ENCODE results near the gene OPCML. TPM values are rescaled to one million over a fixed set of nuclear protein-coding genes. Genes with fewer than 3 reads are reported as not detected.

Gene OPCML
- total RNA-seq, 2 experiments from 2014 or later = not detected

GRCh38 chr11:132588366-132588765, 943.9 kb downstream of the OPCML start:
- DNase-seq = no peak
- H3K4me1 Mint-ChIP-seq = no peaks in the 10 kb centered on the region
- no peaks in the 10 kb centered on the region for H3K27me3 Mint-ChIP-seq
- CTCF ChIA-PET = no interaction called here
- POLR2A ChIA-PET = no interaction called here
- no peaks in the 10 kb centered on the region for H3K9me3 Mint-ChIP-seq
- no peak overlapping the region for H3K27ac Mint-ChIP-seq
- no peak overlapping the region for H3K4me3 Mint-ChIP-seq
- H3K36me3 Mint-ChIP-seq (ENCODE audit: low read depth) = no peaks in the 10 kb centered on the region

DNA sequence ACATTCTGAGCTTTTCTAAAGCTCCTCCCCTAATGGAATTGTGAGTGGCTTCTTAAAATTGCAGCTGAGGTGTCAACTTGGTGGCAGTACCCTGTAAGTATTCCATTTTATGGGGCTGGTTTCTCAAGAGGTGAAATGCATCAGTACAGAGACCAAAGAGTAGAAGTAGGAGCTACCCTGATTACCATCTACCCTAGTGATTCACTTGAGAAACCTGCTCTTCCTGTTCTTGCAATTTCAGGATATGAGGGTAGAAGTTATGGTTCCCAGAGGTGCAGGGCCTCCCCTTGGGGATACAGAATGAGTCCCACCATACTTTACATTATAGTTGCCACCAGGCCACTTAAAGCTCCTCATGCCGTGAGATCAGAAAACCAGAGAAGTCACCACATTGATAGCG, 944.6 kb downstream of the OPCML start:
- no peaks in the 10 kb centered on the region for H3K9me3 Mint-ChIP-seq
- no peaks in the 10 kb centered on the region for H3K4me1 Mint-ChIP-seq
- DNase-seq = no peak
- ChIA-PET POLR2A (no interaction called here), CTCF (no interaction called here)
- H3K27ac Mint-ChIP-seq = no peak overlapping the region
- H3K4me3 Mint-ChIP-seq = no peak overlapping the region
- no peaks in the 10 kb centered on the region for H3K36me3 Mint-ChIP-seq (ENCODE audit: low read depth)
- no peaks in the 10 kb centered on the region for H3K27me3 Mint-ChIP-seq

DNA sequence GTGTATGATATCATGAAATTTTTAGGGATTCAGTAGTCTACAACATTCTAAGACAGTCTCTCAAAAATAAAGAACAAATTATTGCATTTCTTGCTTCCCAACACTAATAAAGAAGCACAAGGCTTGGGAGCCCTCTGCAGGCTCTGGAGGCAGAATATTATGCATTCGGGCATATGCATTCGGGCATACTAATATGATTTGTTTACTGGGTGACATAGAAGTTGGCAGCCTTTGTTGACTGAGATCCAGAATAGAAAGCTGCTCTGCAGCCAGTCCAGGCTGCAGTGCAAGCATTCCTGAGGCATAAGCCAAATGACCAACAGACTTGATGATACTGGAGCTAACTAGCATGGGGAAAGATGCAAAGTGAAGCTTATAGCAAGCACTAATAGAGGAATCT, 945.5 kb downstream of the OPCML start:
- ChIA-PET CTCF (no interaction called here), POLR2A (no interaction called here)
- no peaks in the 10 kb centered on the region for H3K9me3 Mint-ChIP-seq
- no peaks in the 10 kb centered on the region for H3K36me3 Mint-ChIP-seq (ENCODE audit: low read depth)
- H3K4me1 Mint-ChIP-seq = no peaks in the 10 kb centered on the region
- no peak overlapping the region for H3K27ac Mint-ChIP-seq
- H3K27me3 Mint-ChIP-seq = no peaks in the 10 kb centered on the region
- DNase-seq = no peak
- no peak overlapping the region for H3K4me3 Mint-ChIP-seq

GRCh38 chr11:132579634-132580327, 952.5 kb downstream of the OPCML start:
- CTCF ChIA-PET = interaction anchor here (0.8 kb wide), 1 partner anchor 295 kb away, joined by 4 read pairs; no protein-coding TSS in a partner anchor
- H3K4me1 Mint-ChIP-seq = no peaks in the 10 kb centered on the region
- POLR2A ChIA-PET = no interaction called here
- DNase-seq = no peak
- no peaks in the 10 kb centered on the region for H3K27me3 Mint-ChIP-seq
- no peaks in the 10 kb centered on the region for H3K36me3 Mint-ChIP-seq (ENCODE audit: low read depth)
- H3K27ac Mint-ChIP-seq = no peak overlapping the region
- H3K9me3 Mint-ChIP-seq = no peaks in the 10 kb centered on the region
- no peak overlapping the region for H3K4me3 Mint-ChIP-seq

DNA sequence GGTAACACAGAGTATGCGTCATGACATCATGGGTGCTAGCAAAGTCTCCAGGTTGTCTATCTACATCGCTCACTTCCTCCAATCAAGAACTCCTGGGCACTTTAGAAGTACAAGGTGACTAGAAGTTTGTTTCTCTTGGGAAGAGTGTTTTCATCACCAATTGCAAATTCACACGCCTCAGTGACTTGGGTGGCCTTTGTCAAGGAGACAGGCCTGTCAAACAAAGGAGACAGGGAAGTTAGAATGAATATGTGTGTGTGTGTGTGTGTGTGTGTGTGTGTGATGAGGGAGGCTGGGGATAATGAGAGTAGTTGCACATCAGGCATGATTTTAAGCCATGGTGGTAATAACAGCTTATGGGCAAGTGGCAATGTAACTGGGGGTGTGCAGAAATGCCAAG, 953.2 kb downstream of the OPCML start:
- H3K4me3 Mint-ChIP-seq = no peak overlapping the region
- ChIA-PET POLR2A (no interaction called here), CTCF (interaction anchor here (0.8 kb wide), 1 partner anchor 296 kb away, joined by 4 read pairs; no protein-coding TSS in a partner anchor)
- no peak overlapping the region for H3K27ac Mint-ChIP-seq
- no peaks in the 10 kb centered on the region for H3K27me3 Mint-ChIP-seq
- H3K9me3 Mint-ChIP-seq = no peaks in the 10 kb centered on the region
- DNase-seq = no peak
- H3K36me3 Mint-ChIP-seq (ENCODE audit: low read depth) = no peaks in the 10 kb centered on the region
- no peaks in the 10 kb centered on the region for H3K4me1 Mint-ChIP-seq

- ChIA-PET CTCF (no interaction called here), POLR2A (no interaction called here)
- Mint-ChIP-seq H3K27ac (no peak overlapping the region), H3K27me3 (no peaks in the 10 kb centered on the region), H3K4me1 (no peaks in the 10 kb centered on the region), H3K9me3 (no peaks in the 10 kb centered on the region), H3K36me3 (ENCODE audit: low read depth) (no peaks in the 10 kb centered on the region), H3K4me3 (no peak overlapping the region)
- no peak for DNase-seq
Measured at GRCh38 chr11:132578580-132578979, 953.7 kb downstream of the OPCML start.

GRCh38 chr11:132576706-132577105, 955.6 kb downstream of the OPCML start:
- ChIA-PET CTCF (no interaction called here), POLR2A (no interaction called here)
- Mint-ChIP-seq H3K36me3 (ENCODE audit: low read depth) (no peaks in the 10 kb centered on the region), H3K27me3 (no peaks in the 10 kb centered on the region), H3K27ac (no peak overlapping the region), H3K4me3 (no peak overlapping the region), H3K4me1 (no peaks in the 10 kb centered on the region), H3K9me3 (no peaks in the 10 kb centered on the region)
- DNase-seq = no peak

DNA sequence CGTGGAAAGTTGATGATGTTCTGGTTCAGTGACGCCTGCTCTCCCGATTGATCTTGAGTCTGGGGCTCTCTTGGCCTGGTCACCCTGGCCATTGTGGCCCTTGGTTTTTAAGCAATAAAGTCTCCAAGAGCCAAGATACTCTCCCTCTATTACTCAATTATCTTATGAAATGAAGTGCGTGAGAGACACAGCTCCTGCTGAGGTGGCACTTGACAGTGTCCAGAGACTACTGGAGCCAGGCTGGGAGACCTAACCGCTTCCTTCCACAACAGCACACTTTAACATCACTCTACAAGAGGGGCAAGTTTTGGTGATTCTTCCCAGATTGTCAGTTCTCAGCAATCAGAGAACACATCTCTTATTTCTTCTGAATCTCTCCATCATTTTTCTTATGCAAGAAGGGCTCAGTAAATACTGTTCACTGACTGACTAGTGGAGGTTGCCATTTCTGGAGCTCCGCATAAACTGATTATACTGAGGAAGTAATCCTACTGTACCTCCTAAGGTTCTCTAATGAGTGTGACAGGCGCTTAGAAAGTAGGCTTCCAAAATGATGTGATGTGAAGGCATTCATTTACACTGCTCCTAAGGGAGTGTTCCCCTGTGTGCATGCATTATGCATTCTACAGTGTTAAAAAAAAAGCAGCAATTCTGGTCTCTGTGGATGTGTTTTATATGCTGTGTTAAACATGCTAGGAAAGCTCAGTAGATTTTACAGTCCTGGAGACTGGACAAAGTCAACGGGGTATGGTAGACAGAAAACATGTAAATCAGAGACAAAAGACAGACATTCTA, 968.0 kb downstream of the OPCML start:
- POLR2A ChIA-PET = no interaction called here
- Mint-ChIP-seq H3K4me3 (no peak overlapping the region), H3K9me3 (peaks cover 4% of the 10 kb centered on the region), H3K4me1 (no peaks in the 10 kb centered on the region), H3K27ac (no peak overlapping the region), H3K27me3 (no peaks in the 10 kb centered on the region), H3K36me3 (ENCODE audit: low read depth) (no peaks in the 10 kb centered on the region)
- DNase-seq = no peak
- CTCF ChIA-PET = no interaction called here

- no peaks in the 10 kb centered on the region for H3K4me1 Mint-ChIP-seq
- DNase-seq = no peak
- no peaks in the 10 kb centered on the region for H3K27me3 Mint-ChIP-seq
- peaks cover 7% of the 10 kb centered on the region for H3K9me3 Mint-ChIP-seq
- H3K27ac Mint-ChIP-seq = no peak overlapping the region
- CTCF ChIA-PET = no interaction called here
- no peak overlapping the region for H3K4me3 Mint-ChIP-seq
- POLR2A ChIA-PET = no interaction called here
- no peaks in the 10 kb centered on the region for H3K36me3 Mint-ChIP-seq (ENCODE audit: low read depth)
Measured at GRCh38 chr11:132563050-132563449, 969.3 kb downstream of the OPCML start.

- H3K36me3 Mint-ChIP-seq (ENCODE audit: low read depth) = no peaks in the 10 kb centered on the region
- H3K9me3 Mint-ChIP-seq = peaks cover 7% of the 10 kb centered on the region
- CTCF ChIA-PET = interaction anchor here (0.5 to 0.6 kb wide), 2 partner anchors 58 to 874 kb away, joined by 3 to 4 read pairs; no protein-coding TSS in a partner anchor
- no peak overlapping the region for H3K27ac Mint-ChIP-seq
- no peaks in the 10 kb centered on the region for H3K27me3 Mint-ChIP-seq
- no peak for DNase-seq
- no peaks in the 10 kb centered on the region for H3K4me1 Mint-ChIP-seq
- POLR2A ChIA-PET = no interaction called here
- no peak overlapping the region for H3K4me3 Mint-ChIP-seq
Measured at GRCh38 chr11:132561937-132562336, 970.4 kb downstream of the OPCML start.

DNA sequence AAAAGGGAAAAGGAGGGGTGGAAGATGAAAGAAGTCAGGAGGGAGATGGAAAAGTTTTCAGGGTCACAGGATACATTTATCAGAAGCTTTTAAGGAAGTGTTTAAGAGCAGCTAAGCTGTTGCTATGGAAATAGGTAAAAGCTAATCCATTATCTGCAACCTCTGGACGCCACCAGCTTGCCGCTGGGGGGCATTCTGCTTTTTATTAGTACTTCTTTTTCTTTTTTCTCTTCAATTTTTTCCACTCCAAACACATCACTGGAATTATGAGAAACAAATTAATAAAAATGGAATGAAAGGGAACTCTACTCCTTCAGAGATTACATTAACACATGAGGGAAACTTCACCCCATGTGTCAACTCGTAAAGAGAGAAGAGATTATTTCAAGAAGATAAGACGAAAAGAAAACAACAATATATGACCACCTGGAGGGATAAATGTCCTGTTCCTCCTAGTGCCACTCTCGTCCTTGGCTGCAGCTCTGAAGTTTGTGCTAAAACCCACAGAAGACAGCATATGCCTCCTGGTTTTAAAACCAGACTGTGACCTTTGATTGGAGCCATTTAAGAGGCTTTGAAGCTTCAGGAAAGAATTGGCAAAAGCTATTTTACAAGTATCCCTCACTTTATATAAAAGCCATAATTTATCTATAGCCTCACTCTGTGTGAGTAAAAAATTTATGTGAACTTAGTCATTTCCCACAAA, 972.8 kb downstream of the OPCML start:
- ChIA-PET POLR2A (no interaction called here), CTCF (no interaction called here)
- Mint-ChIP-seq H3K27ac (no peak overlapping the region), H3K9me3 (peaks cover 4% of the 10 kb centered on the region), H3K36me3 (ENCODE audit: low read depth) (no peaks in the 10 kb centered on the region), H3K4me3 (no peak overlapping the region), H3K4me1 (no peaks in the 10 kb centered on the region), H3K27me3 (no peaks in the 10 kb centered on the region)
- no peak for DNase-seq

- Mint-ChIP-seq H3K27ac (no peak overlapping the region), H3K4me3 (no peak overlapping the region), H3K9me3 (peaks cover 10% of the 10 kb centered on the region), H3K36me3 (ENCODE audit: low read depth) (no peaks in the 10 kb centered on the region), H3K4me1 (no peaks in the 10 kb centered on the region), H3K27me3 (no peaks in the 10 kb centered on the region)
- no peak for DNase-seq
- CTCF ChIA-PET = no interaction called here
- POLR2A ChIA-PET = no interaction called here
Measured at GRCh38 chr11:132556316-132556715, 976.0 kb downstream of the OPCML start.

GRCh38 chr11:132555617-132556016, 976.7 kb downstream of the OPCML start:
- Mint-ChIP-seq H3K9me3 (peaks cover 10% of the 10 kb centered on the region), H3K27me3 (no peaks in the 10 kb centered on the region), H3K4me3 (no peak overlapping the region), H3K27ac (no peak overlapping the region), H3K4me1 (no peaks in the 10 kb centered on the region), H3K36me3 (ENCODE audit: low read depth) (no peaks in the 10 kb centered on the region)
- POLR2A ChIA-PET = no interaction called here
- CTCF ChIA-PET = no interaction called here
- DNase-seq = no peak

All from activated CD4-positive, alpha-beta memory T cell treated with anti-CD3 and anti-CD28 coated beads, Interleukin-2, amount 10 ng/mL, durations not matched to agents 7 days and 5 days (primary cell).